GM12872 (cell line): Measurements from ENCODE around the gene FRMD4A.

Source experiments
- CTCF ChIP-seq: IDR thresholded peaks from 3 replicates; pipeline ENCODE4 v1.5.1; 2011; ENCODE audit warnings: low read depth, mild to moderate bottlenecking, low read length, moderate library complexity; ENCODE audit not compliant: insufficient read depth

FRMD4A gene

DNA sequence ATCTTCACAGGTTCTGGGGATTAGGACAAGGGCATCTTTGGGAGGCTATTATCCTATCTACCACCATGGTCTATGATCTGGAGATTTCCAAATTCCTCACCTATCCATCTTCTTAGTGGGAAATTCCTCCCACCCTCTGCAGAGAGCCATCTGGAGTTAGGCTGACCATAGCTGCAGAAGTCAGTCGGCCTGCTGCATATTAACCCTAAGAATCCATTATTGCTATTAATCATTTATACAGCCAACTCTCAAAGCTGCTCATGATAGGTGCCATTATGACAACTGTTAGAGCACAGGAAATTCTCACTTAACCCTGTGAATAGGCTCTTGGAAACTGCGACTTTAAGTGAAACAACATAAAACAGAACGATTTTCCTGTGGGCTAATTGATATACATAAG lies 60.4 kb downstream of the FRMD4A start:
- TF ChIP-seq CTCF = no peak

DNA sequence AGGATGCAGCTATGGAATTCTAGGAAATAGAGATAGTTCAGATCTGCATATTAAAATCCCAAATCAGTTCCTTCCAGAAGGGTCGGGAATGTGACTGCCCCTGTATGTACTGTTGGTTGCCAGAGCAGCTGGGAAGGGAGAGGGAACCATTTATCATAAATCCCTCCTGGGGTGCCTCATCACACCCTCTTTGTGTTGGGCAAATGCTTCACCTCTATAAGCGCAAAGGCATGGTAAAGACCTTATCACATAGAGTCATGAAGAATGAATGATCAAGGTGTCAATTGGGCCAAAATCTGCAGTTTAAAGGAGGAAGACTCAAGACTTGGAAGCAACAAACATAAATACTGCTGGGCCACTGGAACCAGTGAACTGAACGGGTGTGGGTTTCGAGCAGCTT lies 65.0 kb downstream of the FRMD4A start:
- TF ChIP-seq CTCF = no peak

DNA sequence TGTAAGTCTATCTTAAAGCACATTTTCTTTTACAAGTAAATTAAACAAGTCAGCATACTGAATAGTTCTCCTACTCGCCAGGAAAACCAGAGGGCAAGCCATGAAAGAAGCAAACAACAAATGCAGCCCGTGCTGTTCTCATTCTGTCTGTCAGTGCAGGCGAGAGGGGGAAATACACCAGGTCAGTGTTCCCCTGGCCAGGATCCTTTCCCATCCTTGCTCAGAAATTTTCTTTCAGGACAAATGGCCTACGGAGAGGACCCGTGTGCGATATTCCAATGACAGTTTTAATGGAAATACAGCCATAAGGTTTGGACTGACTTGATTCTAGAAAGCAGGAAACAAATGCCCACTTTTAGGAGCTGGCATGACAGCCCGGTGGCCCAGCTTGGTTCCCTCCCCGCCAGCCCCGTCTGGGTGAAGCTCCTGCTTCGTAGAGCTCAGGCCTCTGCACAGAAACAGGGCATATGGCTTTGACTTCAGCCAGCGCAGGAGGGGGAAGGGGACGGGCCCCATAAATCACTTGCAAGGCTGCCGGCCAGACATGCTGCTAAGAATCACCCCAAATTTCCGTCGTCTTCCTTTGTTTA lies 67.8 kb downstream of the FRMD4A start:
- TF ChIP-seq CTCF = no peak

GRCh38 chr10:14261336-14261735 lies 69.4 kb downstream of the FRMD4A start:
- no peak for TF ChIP-seq CTCF

GRCh38 chr10:14259696-14260566 lies 70.8 kb downstream of the FRMD4A start:
- no peak for TF ChIP-seq CTCF

- no peak for TF ChIP-seq CTCF
These were observed 76.4 kb downstream of the FRMD4A start for GRCh38 chr10:14254368-14254767.

DNA sequence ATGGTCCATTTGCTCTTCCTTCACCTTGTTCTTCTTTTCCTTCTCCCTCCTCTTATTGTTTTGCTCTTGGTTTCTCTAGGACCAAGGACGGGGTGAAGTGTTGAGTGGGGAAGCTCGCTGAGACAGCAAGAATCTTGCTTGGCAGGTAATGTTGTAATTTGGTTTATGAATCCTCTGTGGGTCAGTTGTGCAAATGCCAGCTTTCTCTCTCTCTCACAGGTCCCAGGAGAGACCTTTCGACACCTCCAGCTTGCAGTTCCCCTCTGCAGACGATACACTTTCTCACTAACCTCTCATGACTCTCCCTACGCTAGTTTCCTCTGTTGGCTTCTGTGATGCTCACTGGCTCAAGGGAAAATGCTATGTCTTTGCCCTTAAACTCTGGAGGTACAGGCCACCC lies 77.0 kb downstream of the FRMD4A start:
- TF ChIP-seq CTCF = no peak
